ENCODE results near the gene LILRB1. TPM values are rescaled to one million over a fixed set of nuclear protein-coding genes. Genes with fewer than 3 reads are reported as not detected.
A peak's percentile ranks its signal among the peaks of the same experiment; 100 is the strongest.
"Not testable (repeated sequence)": the region's sequence is repeated elsewhere in the genome, so short reads cannot be mapped to it uniquely, and the experiment has no call there.

LILRB1 gene
- total RNA-seq, 1 donor from 2014 or later, result not detected

DNA sequence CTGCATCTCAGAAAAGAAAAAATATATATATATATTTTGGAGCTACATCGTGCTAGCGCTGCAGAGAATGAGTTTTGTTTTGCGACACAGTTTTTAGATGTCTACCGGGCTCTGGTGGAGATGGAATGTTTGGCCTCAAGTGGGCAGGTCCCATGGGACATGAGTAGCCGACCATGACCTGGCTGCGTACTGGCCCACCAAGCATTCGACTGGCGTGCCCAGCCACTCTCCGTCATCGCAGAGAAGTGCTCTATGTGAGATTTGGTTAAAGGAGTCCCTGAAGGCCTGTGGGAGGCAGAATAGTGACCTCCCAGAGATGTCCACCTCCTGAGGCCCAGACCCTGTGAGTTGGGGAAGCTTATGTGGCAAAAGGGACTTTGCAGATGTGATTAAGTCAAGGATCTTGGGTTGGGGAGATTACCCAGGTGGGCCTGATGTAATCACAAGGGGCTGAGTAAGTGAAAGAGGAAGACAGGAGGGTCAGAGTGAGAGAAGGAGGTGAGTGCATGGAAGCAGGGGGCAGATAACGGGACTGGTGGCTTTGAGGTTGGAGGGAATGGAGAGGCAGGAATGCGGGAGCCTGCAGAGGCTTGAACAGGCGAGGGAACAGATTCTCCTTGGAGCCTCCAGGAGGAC lies 31.7 kb downstream of the LILRB1 start:
- DNase-seq (ENCODE audit: low read depth), result no peak

- DNase-seq (ENCODE audit: low read depth), result no peak
Observed at GRCh38 chr19:54662730-54663129, 32.4 kb downstream of the LILRB1 start, which contains the start of gene LILRB4. TSS of gene LILRB4 (plus strand) at chr19:54662985. CDS start at chr19:54663034, 49 bp downstream.

DNA sequence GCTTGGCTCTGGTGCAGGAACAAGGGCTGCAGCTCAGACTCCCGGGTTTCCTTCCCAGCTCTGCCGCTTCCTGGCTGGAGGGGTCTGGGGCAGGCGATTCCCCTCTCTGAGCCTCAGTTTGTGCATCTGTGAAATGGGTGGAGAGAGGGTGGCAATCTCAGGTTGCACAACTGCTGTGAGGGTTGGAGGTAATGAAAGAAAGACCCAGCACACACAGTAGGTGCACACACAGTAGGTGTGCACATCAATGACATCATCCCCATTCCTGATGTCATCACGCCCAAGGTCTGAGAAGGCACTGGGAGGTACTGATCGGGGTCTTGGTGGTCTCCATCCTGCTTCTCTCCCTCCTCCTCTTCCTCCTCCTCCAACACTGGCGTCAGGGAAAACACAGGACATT lies 35.2 kb downstream of the LILRB1 start:
- DNase-seq (ENCODE audit: low read depth), result no peak

DNA sequence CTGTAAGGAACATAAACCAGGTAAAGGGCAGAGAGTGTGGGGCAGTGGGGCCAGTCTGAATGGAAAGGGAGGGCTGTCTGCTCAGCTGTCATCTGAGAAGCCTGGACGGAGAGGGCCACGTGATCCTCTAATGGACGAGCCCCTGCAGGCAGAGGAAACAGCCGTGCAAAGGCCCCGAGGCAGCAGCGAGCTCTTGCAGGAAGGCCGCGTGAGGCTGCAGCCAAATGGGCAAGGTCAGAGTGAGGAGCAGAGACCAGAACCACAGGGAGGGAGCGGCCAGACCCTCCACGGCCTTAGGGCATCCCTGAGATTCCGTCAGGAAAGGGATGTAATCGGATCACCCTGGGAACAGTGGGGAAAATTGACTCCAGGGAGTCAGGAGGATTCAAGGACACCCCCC lies 36.9 kb downstream of the LILRB1 start:
- no peak for DNase-seq (ENCODE audit: low read depth)

DNA sequence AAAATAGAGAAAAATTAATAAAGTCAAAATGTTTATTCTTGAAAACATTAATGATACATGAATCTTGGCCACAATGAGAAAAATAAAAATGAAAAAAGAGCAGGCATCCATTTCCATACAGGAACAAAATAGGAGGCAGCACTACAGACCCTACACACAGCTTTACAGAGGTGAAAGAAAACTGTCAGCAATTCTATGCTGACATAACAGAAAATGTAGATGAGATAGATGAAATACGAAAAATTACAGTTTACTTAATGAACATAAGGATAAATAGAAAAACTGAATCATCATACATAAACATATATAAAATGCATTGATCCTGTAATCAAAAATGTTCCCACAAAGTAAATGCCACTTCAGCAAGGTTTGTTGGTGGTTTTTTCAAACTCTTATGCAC lies 38.1 kb downstream of the LILRB1 start:
- no peak for DNase-seq (ENCODE audit: low read depth)

DNA sequence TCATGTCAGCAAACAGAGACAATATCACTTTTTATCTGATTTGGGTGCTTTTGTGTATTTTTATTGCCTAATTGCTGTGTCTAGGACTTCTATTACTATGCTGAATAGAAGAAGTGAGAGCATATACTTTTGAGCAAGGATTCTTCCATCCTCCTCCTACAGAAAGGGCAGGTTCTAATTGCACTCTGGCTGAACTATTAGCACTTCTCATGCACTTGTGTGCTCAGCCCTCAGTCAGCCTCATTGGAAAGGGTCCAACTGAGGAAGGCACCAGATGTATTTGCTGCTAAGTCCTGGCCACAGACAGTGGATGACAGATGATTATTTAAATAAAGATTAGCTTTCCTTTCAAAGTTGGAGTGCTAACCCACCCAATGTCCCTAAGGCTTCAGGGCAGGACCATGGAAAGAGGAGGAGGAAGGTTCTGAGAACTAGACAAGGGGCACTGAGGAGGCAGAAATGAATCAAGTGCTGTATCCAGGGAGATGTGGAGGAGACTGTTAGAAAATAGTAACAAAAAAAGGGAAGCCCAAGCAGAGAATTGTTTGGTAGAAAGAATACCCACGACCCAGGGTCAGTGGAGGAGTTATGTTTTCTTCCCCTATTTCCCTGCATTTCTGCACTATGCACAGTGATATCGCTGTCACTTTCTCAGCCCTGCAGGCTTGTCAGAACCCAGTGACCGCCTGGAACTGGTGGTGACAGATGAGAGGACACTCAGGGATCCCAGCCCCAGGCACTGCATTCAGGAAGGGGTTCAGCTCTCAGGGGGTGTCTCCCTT lies 40.5 kb downstream of the LILRB1 start:
- no peak for DNase-seq (ENCODE audit: low read depth)

DNA sequence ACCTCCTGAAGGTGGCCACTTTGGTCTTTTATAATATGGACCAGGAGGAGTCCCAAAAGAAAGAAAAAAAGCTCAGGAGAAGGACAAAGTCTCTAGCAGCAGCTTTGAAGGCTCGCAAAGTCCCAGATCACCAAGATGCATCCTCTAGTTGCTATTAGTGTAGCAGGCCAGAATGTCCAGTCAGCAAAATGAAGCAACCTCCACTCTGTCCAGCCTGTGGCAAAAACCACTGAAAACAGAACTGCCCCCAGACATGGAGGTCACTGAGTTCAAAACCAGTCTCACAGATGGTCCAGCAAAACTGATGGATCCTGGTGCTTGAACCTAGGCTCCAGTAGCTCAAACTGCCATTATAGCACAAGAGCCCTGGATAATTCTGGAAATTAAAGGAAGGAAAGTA lies 42.9 kb downstream of the LILRB1 start:
- no peak for DNase-seq (ENCODE audit: low read depth)

GRCh38 chr19:54674021-54674617 lies 43.8 kb downstream of the LILRB1 start:
- peak; percentile 45 for DNase-seq (ENCODE audit: low read depth)

DNA sequence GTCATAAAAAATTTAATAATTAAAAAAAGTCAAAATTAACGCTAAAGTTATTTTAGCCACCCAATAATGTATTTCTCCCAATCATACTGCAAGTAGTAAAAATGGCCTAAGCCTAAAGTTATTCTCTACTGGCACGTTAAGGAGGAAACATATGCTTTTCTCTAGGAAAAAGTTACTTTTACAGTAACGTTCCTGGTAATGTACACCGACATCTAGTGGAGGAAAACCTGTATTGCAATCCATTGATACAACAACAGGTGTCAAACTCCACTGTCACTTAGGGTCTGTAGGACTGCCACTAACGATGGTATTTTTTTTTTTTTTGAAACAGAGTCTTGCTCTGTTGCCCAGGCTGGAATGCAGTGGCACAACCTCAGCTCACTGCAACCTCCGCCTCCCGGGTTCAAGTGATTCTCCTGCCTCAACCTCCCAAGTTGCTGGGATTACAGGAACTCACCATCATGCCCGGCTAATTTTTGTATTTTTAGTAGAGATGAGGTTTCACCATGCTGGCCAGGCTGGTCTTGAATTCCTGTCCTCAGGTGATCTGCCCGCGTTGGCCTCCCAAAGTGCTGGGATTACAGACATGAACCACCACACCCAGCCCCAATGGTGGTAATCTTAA lies 46.0 kb downstream of the LILRB1 start:
- peak; percentile 60 for DNase-seq (ENCODE audit: low read depth)

DNA sequence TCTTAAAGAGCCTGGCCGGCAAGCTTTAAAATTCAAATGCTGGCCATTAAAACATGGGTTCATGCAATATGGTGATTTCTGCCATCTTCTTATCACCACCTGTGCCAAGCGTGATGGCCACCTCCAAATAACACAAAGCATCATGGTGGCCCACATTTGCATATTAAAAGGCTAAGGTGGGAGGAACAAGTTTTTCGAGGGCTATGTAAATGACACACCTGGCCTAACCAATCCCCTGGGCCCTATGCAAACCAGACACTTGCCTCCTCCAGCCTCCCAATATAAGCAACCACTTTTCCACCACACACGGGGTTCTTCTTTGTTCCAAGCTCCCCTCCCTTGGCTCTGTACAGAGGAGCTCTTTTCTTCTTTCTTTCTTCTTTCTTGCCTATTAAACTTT lies 46.9 kb downstream of the LILRB1 start:
- no peak for DNase-seq (ENCODE audit: low read depth)

DNA sequence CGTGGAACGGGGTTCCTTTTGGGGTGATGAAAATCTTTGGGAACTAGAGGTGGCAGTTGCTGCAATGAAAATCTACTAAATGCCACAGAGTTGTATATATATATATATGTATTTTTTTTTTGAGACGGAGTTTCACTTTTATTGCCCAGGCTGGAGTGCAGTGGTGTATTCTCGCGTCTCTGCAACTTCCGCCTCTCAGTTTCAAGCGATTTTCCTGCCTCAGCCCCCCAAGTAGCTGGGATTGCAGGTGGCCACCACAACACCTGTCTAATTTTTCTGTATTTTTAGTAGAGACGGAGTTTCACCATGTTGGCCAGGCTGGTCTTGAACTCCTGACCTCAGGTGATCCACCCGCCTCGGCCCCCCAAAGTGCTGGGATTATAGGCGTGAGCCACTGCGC lies 51.3 kb downstream of the LILRB1 start:
- DNase-seq (ENCODE audit: low read depth), result not testable (repeated sequence)

GRCh38 chr19:54682306-54682856 lies 52.1 kb downstream of the LILRB1 start:
- no peak for DNase-seq (ENCODE audit: low read depth)

GRCh38 chr19:54684527-54684926 lies 54.2 kb downstream of the LILRB1 start:
- peak; percentile 66 for DNase-seq (ENCODE audit: low read depth)

Small RNA genes lying within 50 kb of the gene (microRNA-seq; reads per million reads assigned to microRNA genes)
- gene MIR8061, result not detected

Other genes with a start within 250 kb of the LILRB1 start
- gene TTYH1, start 215.0 kb upstream of the LILRB1 start, total RNA-seq, result not detected in 2 replicates
- gene LENG8, start 181.3 kb upstream of the LILRB1 start, total RNA-seq, result 50.6 and 55.1 TPM in 2 replicates
- gene LENG9, start 166.7 kb upstream of the LILRB1 start, total RNA-seq, result 5.2 and 6.9 TPM in 2 replicates
- gene CDC42EP5, start 157.2 kb upstream of the LILRB1 start, total RNA-seq, result 4.4 and 6.2 TPM in 2 replicates
- gene LAIR2, start 127.7 kb upstream of the LILRB1 start, total RNA-seq, result not detected in 2 replicates
- not detected in 2 replicates for gene LILRA2, start 56.7 kb upstream of the LILRB1 start, total RNA-seq
- gene LILRA1, start 36.9 kb upstream of the LILRB1 start, total RNA-seq, result not detected in 2 replicates
- gene LILRB4, start 32.5 kb downstream of the LILRB1 start, total RNA-seq, result not detected in 2 replicates
- gene KIR3DL3, start 94.0 kb downstream of the LILRB1 start, total RNA-seq, result not detected in 2 replicates
- gene KIR2DL3, start 108.0 kb downstream of the LILRB1 start, total RNA-seq, result not detected in 2 replicates
- not detected in 2 replicates for gene KIR2DL1, start 139.3 kb downstream of the LILRB1 start, total RNA-seq
- not detected in 2 replicates for gene KIR2DL4, start 173.1 kb downstream of the LILRB1 start, total RNA-seq
- gene KIR3DL1, start 186.0 kb downstream of the LILRB1 start, total RNA-seq, result not detected in 2 replicates
- not detected in 2 replicates for gene KIR2DS4, start 202.2 kb downstream of the LILRB1 start, total RNA-seq
- gene KIR3DL2, start 220.0 kb downstream of the LILRB1 start, total RNA-seq, result not detected in 2 replicates
- not detected in 2 replicates for gene FCAR, start 243.8 kb downstream of the LILRB1 start, total RNA-seq

All from myocyte (in vitro differentiated cells).